Endothelial cell (in vitro differentiated cells): Measurements from ENCODE around the gene CCDC14. TPM values are rescaled to one million over a fixed set of nuclear protein-coding genes. Genes with fewer than 3 reads are reported as not detected.

Experiments
- DNase-seq: peaks from one replicate; pipeline ENCODE4 v3.0.0; 2021; ENCODE audit warnings: low spot score
- H3K27ac Mint-ChIP-seq: one replicate; pipeline ENCODE4 v1.8.0; 2021; ENCODE audit warnings: mixed read lengths, inconsistent platforms; ENCODE audit not compliant: unreplicated experiment
- H3K27me3 Mint-ChIP-seq: one replicate; pipeline ENCODE4 v1.8.0; 2021; ENCODE audit warnings: mild to moderate bottlenecking, moderate library complexity, mixed read lengths, inconsistent platforms; ENCODE audit not compliant: unreplicated experiment
- H3K36me3 Mint-ChIP-seq: one replicate; pipeline ENCODE4 v1.8.0; 2021; ENCODE audit warnings: mild to moderate bottlenecking, low read depth, mixed read lengths, inconsistent platforms; ENCODE audit not compliant: unreplicated experiment
- H3K4me1 Mint-ChIP-seq: one replicate; pipeline ENCODE4 v1.8.0; 2021; ENCODE audit warnings: mild to moderate bottlenecking, mixed read lengths, inconsistent platforms; ENCODE audit not compliant: unreplicated experiment
- H3K4me3 Mint-ChIP-seq: one replicate; pipeline ENCODE4 v1.8.0; 2021; ENCODE audit warnings: mild to moderate bottlenecking, mixed read lengths, inconsistent platforms; ENCODE audit not compliant: unreplicated experiment
- H3K9me3 Mint-ChIP-seq: one replicate; pipeline ENCODE4 v1.8.0; 2021; ENCODE audit warnings: mixed read lengths, inconsistent platforms; ENCODE audit not compliant: unreplicated experiment
- total RNA-seq: library from RNA; stranded (reverse); fragmentation: NEBNext Ultra II Directional; extraction: Animal tissue kit (Norgen Biotek cat#: 25700); gene quantifications from one replicate; pipeline ENCODE4 v1.2.1, GENCODE V29; 2021; ENCODE audit not compliant: unreplicated experiment
- TF ChIP-seq, protein P1 (sequence below): fragments of 200-600 bp; sonication (generic); IDR thresholded peaks from one replicate; pipeline ENCODE4 v1.5.0; 2021; ENCODE audit warnings: antibody characterized with exemption; ENCODE audit not compliant: unreplicated experiment

Gene CCDC14
- total RNA-seq, 1 donor from 2014 or later = 44.5 TPM

DNA sequence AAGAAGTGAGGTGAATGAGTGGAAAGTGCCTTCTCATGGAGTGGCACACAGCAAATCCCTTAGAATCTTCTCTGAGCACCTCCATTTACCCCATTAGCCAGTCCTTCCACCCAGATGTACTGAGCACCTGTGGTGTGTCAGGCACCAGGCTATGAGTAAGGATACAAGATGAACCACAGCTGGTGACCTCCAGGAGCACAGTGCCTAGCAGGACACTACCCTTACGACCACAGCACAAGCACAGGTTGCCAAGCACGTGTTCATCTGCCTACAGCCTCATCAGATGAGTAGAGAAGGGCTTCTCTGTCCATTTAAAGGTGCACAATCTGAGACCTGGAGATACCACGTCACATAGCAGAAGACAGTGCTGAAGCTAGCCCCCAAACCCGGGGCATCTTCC is 83.1 kb downstream of the CCDC14 start:
- Mint-ChIP-seq H3K36me3 (no peaks in the 10 kb centered on the region), H3K4me3 (no peak overlapping the region), H3K9me3 (no peaks in the 10 kb centered on the region), H3K27ac (no peak overlapping the region), H3K4me1 (peaks cover 10% of the 10 kb centered on the region), H3K27me3 (peaks cover 10% of the 10 kb centered on the region)
- TF ChIP-seq, protein P1, sequence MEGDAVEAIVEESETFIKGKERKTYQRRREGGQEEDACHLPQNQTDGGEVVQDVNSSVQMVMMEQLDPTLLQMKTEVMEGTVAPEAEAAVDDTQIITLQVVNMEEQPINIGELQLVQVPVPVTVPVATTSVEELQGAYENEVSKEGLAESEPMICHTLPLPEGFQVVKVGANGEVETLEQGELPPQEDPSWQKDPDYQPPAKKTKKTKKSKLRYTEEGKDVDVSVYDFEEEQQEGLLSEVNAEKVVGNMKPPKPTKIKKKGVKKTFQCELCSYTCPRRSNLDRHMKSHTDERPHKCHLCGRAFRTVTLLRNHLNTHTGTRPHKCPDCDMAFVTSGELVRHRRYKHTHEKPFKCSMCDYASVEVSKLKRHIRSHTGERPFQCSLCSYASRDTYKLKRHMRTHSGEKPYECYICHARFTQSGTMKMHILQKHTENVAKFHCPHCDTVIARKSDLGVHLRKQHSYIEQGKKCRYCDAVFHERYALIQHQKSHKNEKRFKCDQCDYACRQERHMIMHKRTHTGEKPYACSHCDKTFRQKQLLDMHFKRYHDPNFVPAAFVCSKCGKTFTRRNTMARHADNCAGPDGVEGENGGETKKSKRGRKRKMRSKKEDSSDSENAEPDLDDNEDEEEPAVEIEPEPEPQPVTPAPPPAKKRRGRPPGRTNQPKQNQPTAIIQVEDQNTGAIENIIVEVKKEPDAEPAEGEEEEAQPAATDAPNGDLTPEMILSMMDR = no peak
- no peak for DNase-seq

DNA sequence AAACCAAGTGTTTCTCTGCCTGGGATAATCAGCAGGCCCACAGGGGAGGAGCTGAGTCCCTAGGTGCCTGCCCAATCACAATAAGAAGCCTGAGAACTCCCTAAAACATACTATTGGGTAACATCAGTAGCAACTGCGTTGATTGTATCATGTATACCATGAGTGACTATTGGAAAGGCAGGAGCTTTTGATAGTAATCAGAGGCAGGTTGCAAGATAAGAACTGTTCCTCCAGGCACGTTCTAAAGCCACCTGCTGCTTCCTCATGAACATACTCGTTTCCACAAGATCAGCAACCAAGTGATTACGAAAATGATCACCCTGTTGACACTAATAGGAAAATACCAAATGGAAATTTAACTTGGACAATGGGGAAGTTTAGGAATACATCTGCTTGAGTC is 83.6 kb downstream of the CCDC14 start:
- H3K36me3 Mint-ChIP-seq = no peaks in the 10 kb centered on the region
- no peak for DNase-seq
- H3K27me3 Mint-ChIP-seq = peaks cover 8% of the 10 kb centered on the region
- H3K4me3 Mint-ChIP-seq = no peak overlapping the region
- H3K4me1 Mint-ChIP-seq = peaks cover 10% of the 10 kb centered on the region
- no peaks in the 10 kb centered on the region for H3K9me3 Mint-ChIP-seq
- TF ChIP-seq, protein P1 = no peak
- H3K27ac Mint-ChIP-seq = no peak overlapping the region

DNA sequence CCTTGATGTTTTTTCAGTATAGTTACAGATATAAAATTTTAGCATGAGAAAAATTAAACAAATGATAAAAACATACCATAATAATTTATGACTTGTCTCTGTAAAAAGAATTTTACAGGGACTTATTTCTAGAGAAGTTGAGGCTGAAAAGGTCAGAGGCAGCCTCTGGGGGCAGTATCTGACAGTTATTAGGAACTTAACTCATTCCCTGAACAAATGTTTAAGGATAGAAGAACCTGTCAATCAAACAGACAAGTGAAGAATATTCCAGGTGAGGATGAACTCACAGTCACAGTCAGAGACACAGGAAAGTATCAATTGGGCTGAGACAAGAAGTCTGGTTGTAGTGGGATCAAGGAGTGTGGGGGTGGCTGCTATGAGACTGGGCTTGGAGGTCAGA is 84.2 kb downstream of the CCDC14 start:
- Mint-ChIP-seq H3K27ac (no peak overlapping the region), H3K27me3 (peaks cover 6% of the 10 kb centered on the region), H3K4me1 (peaks cover 10% of the 10 kb centered on the region), H3K36me3 (no peaks in the 10 kb centered on the region), H3K9me3 (no peaks in the 10 kb centered on the region), H3K4me3 (no peak overlapping the region)
- TF ChIP-seq, protein P1 = no peak
- DNase-seq = no peak

DNA sequence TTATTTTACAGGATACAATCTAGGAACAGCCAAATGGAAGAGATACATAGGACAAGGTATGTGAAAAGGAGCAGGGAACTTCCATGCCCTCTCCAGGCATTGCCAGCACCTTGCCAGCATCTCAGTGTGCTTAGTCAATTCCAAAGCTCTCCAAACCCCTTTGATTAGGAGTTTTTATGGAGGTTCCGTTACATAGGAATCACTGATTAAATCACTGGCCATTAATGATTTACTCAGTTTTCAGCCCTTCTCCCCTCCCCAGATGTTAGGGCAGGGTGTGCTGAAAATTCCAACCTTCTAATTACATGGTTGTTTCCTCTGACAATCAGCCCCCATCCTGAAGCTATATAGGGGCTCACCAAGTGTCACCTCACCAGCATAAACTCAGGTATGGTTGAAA is 88.4 kb downstream of the CCDC14 start:
- Mint-ChIP-seq H3K36me3 (peaks cover 4% of the 10 kb centered on the region), H3K4me3 (no peak overlapping the region), H3K27ac (no peak overlapping the region), H3K27me3 (no peaks in the 10 kb centered on the region), H3K4me1 (no peaks in the 10 kb centered on the region), H3K9me3 (no peaks in the 10 kb centered on the region)
- TF ChIP-seq, protein P1 = no peak
- no peak for DNase-seq

DNA sequence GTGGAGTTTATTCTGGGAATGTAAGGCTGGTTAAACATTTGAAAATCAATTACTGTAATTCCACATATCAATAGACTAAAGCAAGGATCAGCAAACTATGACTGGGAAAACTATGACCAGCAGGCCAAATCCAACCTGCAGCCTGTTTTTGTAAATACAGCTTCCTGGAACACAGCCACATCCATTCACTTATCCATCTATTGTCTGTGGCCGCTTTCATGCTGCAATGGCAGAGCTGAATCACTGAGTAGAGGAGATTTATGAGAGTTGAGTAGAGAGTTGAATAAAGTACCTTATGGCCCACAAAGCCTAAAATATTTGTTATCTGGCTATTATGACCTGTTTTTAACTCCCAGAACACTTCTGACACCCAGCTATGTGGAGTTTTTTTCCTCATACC is 89.1 kb downstream of the CCDC14 start:
- no peak overlapping the region for H3K27ac Mint-ChIP-seq
- H3K27me3 Mint-ChIP-seq = no peaks in the 10 kb centered on the region
- DNase-seq = no peak
- peaks cover 4% of the 10 kb centered on the region for H3K36me3 Mint-ChIP-seq
- TF ChIP-seq, protein P1 = no peak
- H3K4me3 Mint-ChIP-seq = no peak overlapping the region
- no peaks in the 10 kb centered on the region for H3K4me1 Mint-ChIP-seq
- no peaks in the 10 kb centered on the region for H3K9me3 Mint-ChIP-seq
